Glomerular visceral epithelial cell (primary cell): ENCODE data around the gene SMIM7.
"Not testable (repeated sequence)": the region's sequence is repeated elsewhere in the genome, so short reads cannot be mapped to it uniquely, and the experiment has no call there.

Source experiments
- DNase-seq: peaks from one replicate; pipeline ENCODE4 v3.0.0-alpha.2; 2016; ENCODE audit errors: extremely low spot score

Gene SMIM7

GRCh38 chr19:16659832-16660708 is at the start of gene SMIM7:
Gene SMIM7, minus strand, starts transcription at chr19:16660144. Its CDS starts 34 bp downstream, at chr19:16660110.
- peak; percentile 99 for DNase-seq

- DNase-seq = no peak
These were observed 43.7 kb upstream of the SMIM7 start for GRCh38 chr19:16703677-16704076.

- DNase-seq = no peak
These were observed 42.2 kb upstream of the SMIM7 start for GRCh38 chr19:16702123-16702522.

- DNase-seq = no peak
These were observed 39.0 kb upstream of the SMIM7 start for GRCh38 chr19:16698914-16699313.

- DNase-seq = no peak
These were observed 28.1 kb upstream of the SMIM7 start for GRCh38 chr19:16688084-16688483.

GRCh38 chr19:16684216-16684615 is 24.3 kb upstream of the SMIM7 start:
- DNase-seq = no peak

- DNase-seq = no peak
These were observed 22.6 kb upstream of the SMIM7 start for GRCh38 chr19:16682539-16682938.

GRCh38 chr19:16679811-16680210 is 19.9 kb upstream of the SMIM7 start:
- no peak for DNase-seq

GRCh38 chr19:16678498-16678897 is 18.6 kb upstream of the SMIM7 start:
- no peak for DNase-seq

- DNase-seq = no peak
These were observed 17.1 kb upstream of the SMIM7 start for GRCh38 chr19:16677055-16677454.

- no peak for DNase-seq
These were observed 16.3 kb upstream of the SMIM7 start for GRCh38 chr19:16676101-16676798.

GRCh38 chr19:16673839-16674238 is 13.9 kb upstream of the SMIM7 start:
- DNase-seq = not testable (repeated sequence)

- DNase-seq = no peak
These were observed 13.3 kb upstream of the SMIM7 start for GRCh38 chr19:16673231-16673630.

- DNase-seq = no peak
These were observed 11.8 kb upstream of the SMIM7 start for GRCh38 chr19:16671652-16672274.

GRCh38 chr19:16670291-16670690 is 10.3 kb upstream of the SMIM7 start:
- DNase-seq = no peak

GRCh38 chr19:16668702-16669101 is 8.8 kb upstream of the SMIM7 start:
- not testable (repeated sequence) for DNase-seq

- no peak for DNase-seq
These were observed 8.2 kb upstream of the SMIM7 start for GRCh38 chr19:16668176-16668575.

- no peak for DNase-seq
These were observed 1.6 kb upstream of the SMIM7 start for GRCh38 chr19:16661480-16662034.

- DNase-seq = peak; percentile 57
These were observed 977 bp upstream of the SMIM7 start, which contains the start of gene TMEM38A for GRCh38 chr19:16660763-16661479. Gene TMEM38A, plus strand, starts transcription at chr19:16661139. Its CDS starts 79 bp downstream, at chr19:16661218.

GRCh38 chr19:16659464-16659831 is 496 bp downstream of the SMIM7 start:
- no peak for DNase-seq

- no peak for DNase-seq
These were observed 2.6 kb downstream of the SMIM7 start for GRCh38 chr19:16657384-16657783.

- DNase-seq = no peak
These were observed 4.2 kb downstream of the SMIM7 start for GRCh38 chr19:16655727-16656126.
